HepG2 (cell line): ENCODE data around the gene LENEP. TPM values are rescaled to one million over a fixed set of nuclear protein-coding genes. Genes with fewer than 3 reads are reported as not detected.

Source experiments
- KDM4B ChIP-seq: sonication (generic); formaldehyde crosslinking; IDR thresholded peaks from 2 replicates; pipeline ENCODE4 v1.4.0; 2020; ENCODE audit warnings: missing genetic modification reagents
- NBN ChIP-seq: fragments of 450-650 bp; conservative IDR thresholded peaks from 2 replicates; pipeline ENCODE4 v1.6.1; 2017
- NFE2 ChIP-seq: sonication (generic); formaldehyde crosslinking; IDR thresholded peaks from 2 replicates; pipeline ENCODE4 v1.4.0; 2020; ENCODE audit warnings: missing genetic modification reagents
- PPARG ChIP-seq: conservative IDR thresholded peaks from 2 replicates; pipeline ENCODE4 v1.6.1; 2016; ENCODE audit warnings: missing biosample characterization, missing genetic modification reagents
- SETDB1 ChIP-seq: sonication (generic); formaldehyde crosslinking; IDR thresholded peaks from 2 replicates; pipeline ENCODE4 v1.5.1; 2020; ENCODE audit warnings: missing genetic modification reagents, mild to moderate bottlenecking, borderline replicate concordance
- ZBTB21 ChIP-seq: sonication (generic); formaldehyde crosslinking; IDR thresholded peaks from 2 replicates; pipeline ENCODE4 v1.4.0; 2020; ENCODE audit warnings: missing genetic modification reagents
- ZNF292 ChIP-seq: sonication (generic); formaldehyde crosslinking; IDR thresholded peaks from 2 replicates; pipeline ENCODE4 v1.8.1; 2022; ENCODE audit warnings: mild to moderate bottlenecking, low read depth, missing genetic modification reagents, borderline replicate concordance
- ZNF296 ChIP-seq: sonication (generic); formaldehyde crosslinking; conservative IDR thresholded peaks from 2 replicates; pipeline ENCODE4 v1.5.0; 2020; ENCODE audit warnings: mild to moderate bottlenecking, missing genetic modification reagents
- ZNF546 ChIP-seq: sonication (generic); formaldehyde crosslinking; conservative IDR thresholded peaks from 2 replicates; pipeline ENCODE4 v1.8.1; 2023; ENCODE audit warnings: mild to moderate bottlenecking, missing genetic modification reagents
- ZNF629 ChIP-seq: sonication (generic); formaldehyde crosslinking; conservative IDR thresholded peaks from 2 replicates; pipeline ENCODE4 v1.5.0; 2020; ENCODE audit warnings: missing genetic modification reagents
- polyA plus RNA-seq, 8 experiments: library from polyadenylated mRNA; depleted of rRNA in 3 of 8; stranded (reverse) in 7 of 8; unstranded in 1 of 8; fragments of >200 nt; fragmentation: Illumina TruSeq in 4 of 8; extraction: Trizol in 4 of 8; gene quantifications; 2 replicates each; pipeline versions ENCODE4 v1.2.1 to v1.2.3, GENCODE V29; 2011 to 2016; ENCODE audit warnings: low read depth in 4 of 8, missing spikeins in 1 of 8, mixed read lengths in 1 of 8; ENCODE audit not compliant: insufficient read depth in 1 of 8
- total RNA-seq, 5 experiments: library from RNA; depleted of rRNA; stranded (reverse); fragments of >200 nt; fragmentation: Illumina TruSeq; extraction: Trizol; gene quantifications; 2 replicates each; pipeline ENCODE4 v1.2.3, GENCODE V29; 2016; ENCODE audit warnings: low read depth in 1 of 5
- TF ChIP-seq, protein P1 (sequence below): sonication (generic); formaldehyde crosslinking; IDR thresholded peaks from 2 replicates; pipeline ENCODE4 v1.8.0; 2022; ENCODE audit warnings: mild to moderate bottlenecking, missing genetic modification reagents, moderate library complexity
- TF ChIP-seq, protein P2 (sequence below): sonication (generic); formaldehyde crosslinking; IDR thresholded peaks from 2 replicates; pipeline ENCODE4 v1.4.0; 2020; ENCODE audit warnings: missing genetic modification reagents, borderline replicate concordance
- TF ChIP-seq, protein P3 (sequence below): sonication (generic); formaldehyde crosslinking; IDR thresholded peaks from 2 replicates; pipeline ENCODE4 v1.8.0; 2022; ENCODE audit warnings: missing genetic modification reagents, low read depth, mild to moderate bottlenecking, borderline replicate concordance
- TF ChIP-seq, protein P4 (sequence below): sonication (generic); formaldehyde crosslinking; IDR thresholded peaks from 2 replicates; pipeline ENCODE4 v1.9.0; 2022; ENCODE audit warnings: low read depth, missing genetic modification reagents
- TF ChIP-seq, protein P5 (sequence below): sonication (generic); formaldehyde crosslinking; IDR thresholded peaks from 2 replicates; pipeline ENCODE4 v1.5.1; 2020; ENCODE audit warnings: missing genetic modification reagents, mild to moderate bottlenecking, borderline replicate concordance
- TF ChIP-seq, protein P6 (sequence below): sonication (generic); formaldehyde crosslinking; IDR thresholded peaks from 2 replicates; pipeline ENCODE4 v1.5.0; 2020; ENCODE audit warnings: mild to moderate bottlenecking, missing genetic modification reagents

The LENEP gene
- total and polyA plus RNA-seq, 2 of the 13 experiments (the other 11 are each of a cell fraction or from before 2014, with no cell fraction given) = 0.29 TPM; not detected in 1

DNA sequence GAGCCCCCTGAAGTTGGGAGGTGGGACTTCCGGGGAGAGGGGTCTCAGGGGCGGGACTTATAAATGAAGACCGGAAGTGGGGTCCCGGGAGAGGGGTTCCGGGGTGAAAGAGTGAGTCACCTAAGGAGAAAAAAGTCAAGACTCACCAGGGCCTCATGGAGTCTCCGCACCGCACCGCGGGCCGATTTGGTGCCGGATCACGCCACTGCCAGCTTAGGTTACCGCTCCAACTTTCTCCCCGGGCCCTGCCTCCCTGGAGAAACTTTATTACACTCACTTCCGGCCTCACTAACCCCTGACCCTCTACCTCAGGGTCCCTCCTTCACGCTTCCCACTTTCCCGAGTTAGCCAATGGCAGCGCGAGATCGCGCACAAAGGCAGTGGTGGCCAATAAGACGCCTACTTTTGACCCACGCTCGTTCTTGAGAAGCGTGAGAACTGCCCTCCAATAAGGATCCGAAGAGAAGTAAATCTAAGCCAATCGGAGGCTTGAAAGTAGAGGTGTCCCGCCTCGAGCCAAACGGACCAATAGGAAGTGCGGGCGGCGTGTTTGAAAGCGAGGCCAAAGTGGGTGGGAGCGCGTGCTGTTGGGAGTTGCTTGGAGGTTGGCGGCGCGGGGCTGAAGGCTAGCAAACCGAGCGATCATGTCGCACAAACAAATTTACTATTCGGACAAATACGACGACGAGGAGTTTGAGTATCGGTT is 19.1 kb upstream of the LENEP start, which contains the start of gene CKS1B (continued):
- TF ChIP-seq, protein P1, sequence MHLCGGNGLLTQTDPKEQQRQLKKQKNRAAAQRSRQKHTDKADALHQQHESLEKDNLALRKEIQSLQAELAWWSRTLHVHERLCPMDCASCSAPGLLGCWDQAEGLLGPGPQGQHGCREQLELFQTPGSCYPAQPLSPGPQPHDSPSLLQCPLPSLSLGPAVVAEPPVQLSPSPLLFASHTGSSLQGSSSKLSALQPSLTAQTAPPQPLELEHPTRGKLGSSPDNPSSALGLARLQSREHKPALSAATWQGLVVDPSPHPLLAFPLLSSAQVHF = peak; percentile 61; the same call in 1 of the 2 replicates
- TF ChIP-seq ZNF546 (CRISPR knock-in tag) = 0 out of 2 replicates have a peak, but pooled peaks have one; percentile 49
- no peak for TF ChIP-seq ZBTB21 (CRISPR knock-in tag)
- no peak for TF ChIP-seq PPARG (CRISPR knock-in tag)
- no peak for TF ChIP-seq ZNF292 (CRISPR knock-in tag)
- TF ChIP-seq, protein P2, sequence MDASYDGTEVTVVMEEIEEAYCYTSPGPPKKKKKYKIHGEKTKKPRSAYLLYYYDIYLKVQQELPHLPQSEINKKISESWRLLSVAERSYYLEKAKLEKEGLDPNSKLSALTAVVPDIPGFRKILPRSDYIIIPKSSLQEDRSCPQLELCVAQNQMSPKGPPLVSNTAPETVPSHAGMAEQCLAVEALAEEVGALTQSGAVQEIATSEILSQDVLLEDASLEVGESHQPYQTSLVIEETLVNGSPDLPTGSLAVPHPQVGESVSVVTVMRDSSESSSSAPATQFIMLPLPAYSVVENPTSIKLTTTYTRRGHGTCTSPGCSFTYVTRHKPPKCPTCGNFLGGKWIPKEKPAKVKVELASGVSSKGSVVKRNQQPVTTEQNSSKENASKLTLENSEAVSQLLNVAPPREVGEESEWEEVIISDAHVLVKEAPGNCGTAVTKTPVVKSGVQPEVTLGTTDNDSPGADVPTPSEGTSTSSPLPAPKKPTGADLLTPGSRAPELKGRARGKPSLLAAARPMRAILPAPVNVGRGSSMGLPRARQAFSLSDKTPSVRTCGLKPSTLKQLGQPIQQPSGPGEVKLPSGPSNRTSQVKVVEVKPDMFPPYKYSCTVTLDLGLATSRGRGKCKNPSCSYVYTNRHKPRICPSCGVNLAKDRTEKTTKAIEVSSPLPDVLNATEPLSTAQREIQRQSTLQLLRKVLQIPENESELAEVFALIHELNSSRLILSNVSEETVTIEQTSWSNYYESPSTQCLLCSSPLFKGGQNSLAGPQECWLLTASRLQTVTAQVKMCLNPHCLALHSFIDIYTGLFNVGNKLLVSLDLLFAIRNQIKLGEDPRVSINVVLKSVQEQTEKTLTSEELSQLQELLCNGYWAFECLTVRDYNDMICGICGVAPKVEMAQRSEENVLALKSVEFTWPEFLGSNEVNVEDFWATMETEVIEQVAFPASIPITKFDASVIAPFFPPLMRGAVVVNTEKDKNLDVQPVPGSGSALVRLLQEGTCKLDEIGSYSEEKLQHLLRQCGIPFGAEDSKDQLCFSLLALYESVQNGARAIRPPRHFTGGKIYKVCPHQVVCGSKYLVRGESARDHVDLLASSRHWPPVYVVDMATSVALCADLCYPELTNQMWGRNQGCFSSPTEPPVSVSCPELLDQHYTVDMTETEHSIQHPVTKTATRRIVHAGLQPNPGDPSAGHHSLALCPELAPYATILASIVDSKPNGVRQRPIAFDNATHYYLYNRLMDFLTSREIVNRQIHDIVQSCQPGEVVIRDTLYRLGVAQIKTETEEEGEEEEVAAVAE (CRISPR knock-in tag) = peak; percentile 99
- TF ChIP-seq, protein P3, sequence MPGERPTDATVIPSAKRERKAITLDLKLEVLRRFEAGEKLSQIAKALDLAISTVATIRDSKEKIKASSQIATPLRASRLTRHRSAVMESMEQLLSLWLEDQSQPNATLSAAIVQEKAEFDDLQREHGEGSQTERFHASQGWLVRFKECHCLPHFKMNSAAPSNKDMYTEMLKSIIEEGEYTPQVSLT (CRISPR knock-in tag) = no peak
- TF ChIP-seq, protein P4, sequence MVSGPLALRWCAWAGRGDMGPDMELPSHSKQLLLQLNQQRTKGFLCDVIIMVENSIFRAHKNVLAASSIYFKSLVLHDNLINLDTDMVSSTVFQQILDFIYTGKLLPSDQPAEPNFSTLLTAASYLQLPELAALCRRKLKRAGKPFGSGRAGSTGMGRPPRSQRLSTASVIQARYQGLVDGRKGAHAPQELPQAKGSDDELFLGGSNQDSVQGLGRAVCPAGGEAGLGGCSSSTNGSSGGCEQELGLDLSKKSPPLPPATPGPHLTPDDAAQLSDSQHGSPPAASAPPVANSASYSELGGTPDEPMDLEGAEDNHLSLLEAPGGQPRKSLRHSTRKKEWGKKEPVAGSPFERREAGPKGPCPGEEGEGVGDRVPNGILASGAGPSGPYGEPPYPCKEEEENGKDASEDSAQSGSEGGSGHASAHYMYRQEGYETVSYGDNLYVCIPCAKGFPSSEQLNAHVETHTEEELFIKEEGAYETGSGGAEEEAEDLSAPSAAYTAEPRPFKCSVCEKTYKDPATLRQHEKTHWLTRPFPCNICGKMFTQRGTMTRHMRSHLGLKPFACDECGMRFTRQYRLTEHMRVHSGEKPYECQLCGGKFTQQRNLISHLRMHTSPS (CRISPR knock-in tag) = no peak
- TF ChIP-seq, protein P5, sequence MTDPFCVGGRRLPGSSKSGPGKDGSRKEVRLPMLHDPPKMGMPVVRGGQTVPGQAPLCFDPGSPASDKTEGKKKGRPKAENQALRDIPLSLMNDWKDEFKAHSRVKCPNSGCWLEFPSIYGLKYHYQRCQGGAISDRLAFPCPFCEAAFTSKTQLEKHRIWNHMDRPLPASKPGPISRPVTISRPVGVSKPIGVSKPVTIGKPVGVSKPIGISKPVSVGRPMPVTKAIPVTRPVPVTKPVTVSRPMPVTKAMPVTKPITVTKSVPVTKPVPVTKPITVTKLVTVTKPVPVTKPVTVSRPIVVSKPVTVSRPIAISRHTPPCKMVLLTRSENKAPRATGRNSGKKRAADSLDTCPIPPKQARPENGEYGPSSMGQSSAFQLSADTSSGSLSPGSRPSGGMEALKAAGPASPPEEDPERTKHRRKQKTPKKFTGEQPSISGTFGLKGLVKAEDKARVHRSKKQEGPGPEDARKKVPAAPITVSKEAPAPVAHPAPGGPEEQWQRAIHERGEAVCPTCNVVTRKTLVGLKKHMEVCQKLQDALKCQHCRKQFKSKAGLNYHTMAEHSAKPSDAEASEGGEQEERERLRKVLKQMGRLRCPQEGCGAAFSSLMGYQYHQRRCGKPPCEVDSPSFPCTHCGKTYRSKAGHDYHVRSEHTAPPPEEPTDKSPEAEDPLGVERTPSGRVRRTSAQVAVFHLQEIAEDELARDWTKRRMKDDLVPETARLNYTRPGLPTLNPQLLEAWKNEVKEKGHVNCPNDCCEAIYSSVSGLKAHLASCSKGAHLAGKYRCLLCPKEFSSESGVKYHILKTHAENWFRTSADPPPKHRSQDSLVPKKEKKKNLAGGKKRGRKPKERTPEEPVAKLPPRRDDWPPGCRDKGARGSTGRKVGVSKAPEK = no peak
- TF ChIP-seq, protein P6, sequence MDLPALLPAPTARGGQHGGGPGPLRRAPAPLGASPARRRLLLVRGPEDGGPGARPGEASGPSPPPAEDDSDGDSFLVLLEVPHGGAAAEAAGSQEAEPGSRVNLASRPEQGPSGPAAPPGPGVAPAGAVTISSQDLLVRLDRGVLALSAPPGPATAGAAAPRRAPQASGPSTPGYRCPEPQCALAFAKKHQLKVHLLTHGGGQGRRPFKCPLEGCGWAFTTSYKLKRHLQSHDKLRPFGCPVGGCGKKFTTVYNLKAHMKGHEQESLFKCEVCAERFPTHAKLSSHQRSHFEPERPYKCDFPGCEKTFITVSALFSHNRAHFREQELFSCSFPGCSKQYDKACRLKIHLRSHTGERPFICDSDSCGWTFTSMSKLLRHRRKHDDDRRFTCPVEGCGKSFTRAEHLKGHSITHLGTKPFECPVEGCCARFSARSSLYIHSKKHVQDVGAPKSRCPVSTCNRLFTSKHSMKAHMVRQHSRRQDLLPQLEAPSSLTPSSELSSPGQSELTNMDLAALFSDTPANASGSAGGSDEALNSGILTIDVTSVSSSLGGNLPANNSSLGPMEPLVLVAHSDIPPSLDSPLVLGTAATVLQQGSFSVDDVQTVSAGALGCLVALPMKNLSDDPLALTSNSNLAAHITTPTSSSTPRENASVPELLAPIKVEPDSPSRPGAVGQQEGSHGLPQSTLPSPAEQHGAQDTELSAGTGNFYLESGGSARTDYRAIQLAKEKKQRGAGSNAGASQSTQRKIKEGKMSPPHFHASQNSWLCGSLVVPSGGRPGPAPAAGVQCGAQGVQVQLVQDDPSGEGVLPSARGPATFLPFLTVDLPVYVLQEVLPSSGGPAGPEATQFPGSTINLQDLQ = no peak
- TF ChIP-seq NFE2 (CRISPR knock-in tag) = no peak
- TF ChIP-seq ZNF629 (CRISPR knock-in tag) = no peak
- TF ChIP-seq ZNF296 (CRISPR knock-in tag) = no peak
- TF ChIP-seq NBN = no peak
- TF ChIP-seq SETDB1 (CRISPR knock-in tag) = no peak
- TF ChIP-seq KDM4B (CRISPR knock-in tag) = no peak
